K562 (cell line): ENCODE data around the gene UBE2I. TPM values are rescaled to one million over a fixed set of nuclear protein-coding genes. Genes with fewer than 3 reads are reported as not detected.

ENCODE experiments used
- BRCA1 ChIP-seq, 2 experiments: fragments of 450-650 bp in 1 of 2; sonication (generic) in 1 of 2; formaldehyde crosslinking in 1 of 2; IDR thresholded peaks; 2 replicates each; pipeline versions ENCODE4 v1.5.0 to v1.6.1; 2017 to 2020; ENCODE audit warnings: mild to moderate bottlenecking in 1 of 2, missing genetic modification reagents in 1 of 2
- KAT2B ChIP-seq: IDR thresholded peaks from one replicate; pipeline ENCODE4 v1.6.1; 2012; ENCODE audit warnings: low read depth, mild to moderate bottlenecking, control low read depth, inconsistent platforms, low read length, moderate library complexity
- MAZ ChIP-seq, 2 experiments: fragments of 450-650 bp in 1 of 2; sonication (generic) in 1 of 2; formaldehyde crosslinking; IDR thresholded peaks in 1 of 2; conservative IDR thresholded peaks in 1 of 2; 2 replicates each; pipeline versions ENCODE4 v1.4.0 to v1.5.0; 2020; ENCODE audit warnings: mild to moderate bottlenecking in 1 of 2, missing genetic modification reagents in 1 of 2
- NELFE ChIP-seq: IDR thresholded peaks from 2 replicates; pipeline ENCODE4 v1.6.1; 2011; ENCODE audit warnings: mild to moderate bottlenecking; ENCODE audit not compliant: insufficient read depth, insufficient read length
- PYGO2 ChIP-seq: fragments of 450-650 bp; IDR thresholded peaks from 2 replicates; pipeline ENCODE4 v1.6.1; 2016; ENCODE audit warnings: mild to moderate bottlenecking, missing genetic modification characterization, moderate library complexity, missing compliant biosample characterization
- RBM39 ChIP-seq: fragments of 200-400 bp; formaldehyde crosslinking; optimal IDR thresholded peaks from 2 replicates; pipeline ENCODE3; 2018; ENCODE audit warnings: low read depth, low read length
- SAP30 ChIP-seq: fragments of 200-600 bp; sonication (generic); IDR thresholded peaks from 2 replicates; pipeline ENCODE4 v1.6.1; 2012; ENCODE audit warnings: borderline replicate concordance, low read depth, mild to moderate bottlenecking, moderate library complexity, low read length, control low read depth, inconsistent platforms; ENCODE audit not compliant: insufficient read depth, poor library complexity, severe bottlenecking
- STAT6 ChIP-seq: sonication (generic); formaldehyde crosslinking; IDR thresholded peaks from 2 replicates; pipeline ENCODE4 v1.8.1; 2023; ENCODE audit warnings: mild to moderate bottlenecking, missing genetic modification reagents
- TAF7 ChIP-seq: fragments of 450-650 bp; IDR thresholded peaks from 2 replicates; pipeline ENCODE4 v1.6.1; 2016; ENCODE audit warnings: missing genetic modification characterization, missing compliant biosample characterization
- TOE1 ChIP-seq, 2 experiments: fragments of 450-650 bp in 1 of 2; sonication (generic) in 1 of 2; formaldehyde crosslinking in 1 of 2; IDR thresholded peaks; 2 replicates each; pipeline versions ENCODE4 v1.7.1 to v1.8.0; 2016 to 2022; ENCODE audit warnings: borderline replicate concordance in 2 of 2, mild to moderate bottlenecking in 2 of 2, antibody characterized with exemption in 1 of 2, inconsistent platforms in 1 of 2, low read depth in 1 of 2, missing genetic modification reagents in 1 of 2, moderate library complexity in 1 of 2
- ZBTB17 ChIP-seq: fragments of 450-650 bp; formaldehyde crosslinking; IDR thresholded peaks from 2 replicates; pipeline ENCODE4 v1.4.0; 2020; ENCODE audit warnings: mild to moderate bottlenecking
- ZBTB40 ChIP-seq, 2 experiments: fragments of 450-650 bp in 1 of 2; sonication (generic) in 1 of 2; formaldehyde crosslinking in 1 of 2; IDR thresholded peaks; 2 replicates each; pipeline versions ENCODE4 v1.7.1 to v1.9.0; 2016 to 2022; ENCODE audit warnings: inconsistent platforms in 1 of 2, mild to moderate bottlenecking in 1 of 2, missing genetic modification reagents in 1 of 2
- ZFPM2 ChIP-seq: fragments of 250-450 bp; sonication (Bioruptor Pico); IDR thresholded peaks from 2 replicates; pipeline ENCODE4 v1.5.1; 2022; ENCODE audit warnings: mild to moderate bottlenecking
- polyA plus RNA-seq, 8 experiments: library from polyadenylated mRNA; depleted of rRNA in 4 of 8; stranded (reverse) in 5 of 8; unstranded in 3 of 8; fragments of >200 nt; fragmentation: Nextera tagmentation in 2 of 8; fragmentation: Illumina TruSeq in 1 of 8; extraction: Ambion mirVana in 2 of 8; extraction: Trizol in 1 of 8; gene quantifications; 2 replicates each; pipeline versions ENCODE4 v1.2.1 to v1.2.3, GENCODE V29; 2011 to 2014; ENCODE audit warnings: inconsistent platforms in 1 of 8, missing spikeins in 1 of 8
- total RNA-seq, 7 experiments: library from RNA; depleted of rRNA in 6 of 7; stranded (reverse); fragments of >200 nt in 6 of 7; fragmentation: Illumina TruSeq in 2 of 7; extraction: Trizol in 2 of 7; gene quantifications; 2 replicates each; pipeline versions ENCODE4 v1.2.1 to v1.2.3, GENCODE V29; 2011 to 2021; ENCODE audit warnings: low replicate concordance in 1 of 7

Gene UBE2I
- total and polyA plus RNA-seq, 9 of the 15 experiments (the other 6 are each of a cell fraction or from before 2014, with no cell fraction given) = 36.6 to 254 (median 104) TPM

GRCh38 chr16:1308977-1309885, at the start of gene UBE2I (continued):
- TF ChIP-seq TOE1 (IDR thresholded peaks at IDR 0.05; ENCODE audit: borderline replicate concordance) (peak; percentile 96), TOE1 (CRISPR knock-in tag; IDR thresholded peaks at IDR 0.05; ENCODE audit: borderline replicate concordance, low read depth) (no peak), ZFPM2 (CRISPR knock-in tag) (no peak), MAZ (CRISPR knock-in tag; conservative IDR thresholded peaks at IDR 0.05 in 1 of 2, IDR thresholded peaks at IDR 0.05 in 1 of 2) (peak; percentile 32 to 65), PYGO2 (no peak), STAT6 (CRISPR knock-in tag) (no peak), SAP30 (no peak), TAF7 (peak; percentile 66; the same call in 1 of the 2 replicates), KAT2B (peak; percentile 95), RBM39 (no peak), BRCA1 (IDR thresholded peaks at IDR 0.05) (no peak), BRCA1 (CRISPR knock-in tag; IDR thresholded peaks at IDR 0.05) (no peak), ZBTB17 (CRISPR knock-in tag) (0 out of 2 replicates have a peak, but pooled peaks have one; percentile 39), ZBTB40 (IDR thresholded peaks at IDR 0.05) (peak; percentile 74), ZBTB40 (CRISPR knock-in tag; IDR thresholded peaks at IDR 0.05) (no peak), NELFE (no peak)
